ENCODE measurements around the gene SMARCB1. TPM values are rescaled to one million over a fixed set of nuclear protein-coding genes. Genes with fewer than 3 reads are reported as not detected.

Gene SMARCB1
- total RNA-seq, 3 donors from 2014 or later: 105 to 128 (median 109) TPM

- Mint-ChIP-seq H3K4me3 (no peak overlapping the region), H3K36me3 (ENCODE audit: insufficient read depth) (peaks cover 34% of the 10 kb centered on the region)
Observed at GRCh38 chr22:23822101-23822671, 35.4 kb downstream of the SMARCB1 start.

GRCh38 chr22:23823331-23823791 lies 36.6 kb downstream of the SMARCB1 start:
- ATAC-seq (no peak), DNase-seq (no peak)
- Mint-ChIP-seq H3K4me1 (ENCODE audit: low read depth) (peaks cover 7% of the 10 kb centered on the region), H3K27me3 (ENCODE audit: low read depth) (no peaks in the 10 kb centered on the region), H3K4me3 (no peak overlapping the region), H3K36me3 (ENCODE audit: insufficient read depth) (peaks cover 29% of the 10 kb centered on the region), H3K9me3 (no peaks in the 10 kb centered on the region)

More at GRCh38 chr22:23822101-23822671, 35.4 kb downstream of the SMARCB1 start:
- ATAC-seq: no peak
- no peaks in the 10 kb centered on the region for H3K9me3 Mint-ChIP-seq
- H3K4me1 Mint-ChIP-seq (ENCODE audit: low read depth): peaks cover 7% of the 10 kb centered on the region
- no peaks in the 10 kb centered on the region for H3K27me3 Mint-ChIP-seq (ENCODE audit: low read depth)
- DNase-seq: no peak

GRCh38 chr22:23824476-23825245 lies 37.9 kb downstream of the SMARCB1 start:
- Mint-ChIP-seq H3K4me1 (ENCODE audit: low read depth) (peaks cover 5% of the 10 kb centered on the region), H3K27me3 (ENCODE audit: low read depth) (no peaks in the 10 kb centered on the region), H3K4me3 (no peak overlapping the region), H3K9me3 (no peaks in the 10 kb centered on the region), H3K36me3 (ENCODE audit: insufficient read depth) (peaks cover 36% of the 10 kb centered on the region)
- no peak for ATAC-seq
- DNase-seq: no peak

- ATAC-seq: no peak
- no peaks in the 10 kb centered on the region for H3K9me3 Mint-ChIP-seq
- no peaks in the 10 kb centered on the region for H3K27me3 Mint-ChIP-seq (ENCODE audit: low read depth)
- peaks cover 4% of the 10 kb centered on the region for H3K4me1 Mint-ChIP-seq (ENCODE audit: low read depth)
- DNase-seq: no peak
- peaks cover 36% of the 10 kb centered on the region for H3K36me3 Mint-ChIP-seq (ENCODE audit: insufficient read depth)
- H3K4me3 Mint-ChIP-seq: no peak overlapping the region
Observed at GRCh38 chr22:23825246-23825905, 38.6 kb downstream of the SMARCB1 start.

GRCh38 chr22:23826510-23827350 lies 40.0 kb downstream of the SMARCB1 start:
- DNase-seq (no peak), ATAC-seq (no peak)
- Mint-ChIP-seq H3K36me3 (ENCODE audit: insufficient read depth) (peaks cover 37% of the 10 kb centered on the region), H3K9me3 (no peaks in the 10 kb centered on the region), H3K4me1 (ENCODE audit: low read depth) (no peaks in the 10 kb centered on the region), H3K4me3 (no peak overlapping the region), H3K27me3 (ENCODE audit: low read depth) (no peaks in the 10 kb centered on the region)

- H3K9me3 Mint-ChIP-seq: no peaks in the 10 kb centered on the region
- no peaks in the 10 kb centered on the region for H3K4me1 Mint-ChIP-seq (ENCODE audit: low read depth)
- peaks cover 37% of the 10 kb centered on the region for H3K36me3 Mint-ChIP-seq (ENCODE audit: insufficient read depth)
- no peak for ATAC-seq
- no peak overlapping the region for H3K4me3 Mint-ChIP-seq
- DNase-seq: no peak
- H3K27me3 Mint-ChIP-seq (ENCODE audit: low read depth): no peaks in the 10 kb centered on the region
Observed at GRCh38 chr22:23827351-23827995, 40.7 kb downstream of the SMARCB1 start.

- no peak for DNase-seq
- Mint-ChIP-seq H3K9me3 (no peaks in the 10 kb centered on the region), H3K27me3 (ENCODE audit: low read depth) (no peaks in the 10 kb centered on the region), H3K36me3 (ENCODE audit: insufficient read depth) (peaks cover 27% of the 10 kb centered on the region), H3K4me1 (ENCODE audit: low read depth) (no peaks in the 10 kb centered on the region), H3K4me3 (no peak overlapping the region)
- ATAC-seq: no peak
Observed at GRCh38 chr22:23828800-23829680, 42.3 kb downstream of the SMARCB1 start.

GRCh38 chr22:23829845-23830372 lies 43.1 kb downstream of the SMARCB1 start:
- Mint-ChIP-seq H3K4me3 (no peak overlapping the region), H3K4me1 (ENCODE audit: low read depth) (no peaks in the 10 kb centered on the region), H3K36me3 (ENCODE audit: insufficient read depth) (peaks cover 26% of the 10 kb centered on the region), H3K9me3 (no peaks in the 10 kb centered on the region), H3K27me3 (ENCODE audit: low read depth) (no peaks in the 10 kb centered on the region)
- DNase-seq: no peak
- ATAC-seq: no peak

- Mint-ChIP-seq H3K4me1 (ENCODE audit: low read depth) (no peaks in the 10 kb centered on the region), H3K9me3 (no peaks in the 10 kb centered on the region), H3K4me3 (no peak overlapping the region), H3K36me3 (ENCODE audit: insufficient read depth) (peaks cover 22% of the 10 kb centered on the region), H3K27me3 (ENCODE audit: low read depth) (no peaks in the 10 kb centered on the region)
- DNase-seq (no peak), ATAC-seq (no peak)
Observed at GRCh38 chr22:23831261-23831660, 44.5 kb downstream of the SMARCB1 start.

GRCh38 chr22:23831781-23832180 lies 45.0 kb downstream of the SMARCB1 start:
- DNase-seq: no peak
- Mint-ChIP-seq H3K4me1 (ENCODE audit: low read depth) (no peaks in the 10 kb centered on the region), H3K27me3 (ENCODE audit: low read depth) (no peaks in the 10 kb centered on the region), H3K36me3 (ENCODE audit: insufficient read depth) (peaks cover 18% of the 10 kb centered on the region), H3K4me3 (no peak overlapping the region), H3K9me3 (no peaks in the 10 kb centered on the region)
- no peak for ATAC-seq

- Mint-ChIP-seq H3K4me1 (ENCODE audit: low read depth) (peaks cover 2% of the 10 kb centered on the region), H3K36me3 (ENCODE audit: insufficient read depth) (peaks cover 18% of the 10 kb centered on the region), H3K4me3 (no peak overlapping the region), H3K27me3 (ENCODE audit: low read depth) (no peaks in the 10 kb centered on the region), H3K9me3 (no peaks in the 10 kb centered on the region)
- DNase-seq (no peak), ATAC-seq (no peak)
Observed at GRCh38 chr22:23832226-23833016, 45.7 kb downstream of the SMARCB1 start.

- ATAC-seq (no peak), DNase-seq (no peak)
- no peaks in the 10 kb centered on the region for H3K9me3 Mint-ChIP-seq
- peaks cover 8% of the 10 kb centered on the region for H3K4me1 Mint-ChIP-seq (ENCODE audit: low read depth)
- H3K27me3 Mint-ChIP-seq (ENCODE audit: low read depth): no peaks in the 10 kb centered on the region
- peaks cover 18% of the 10 kb centered on the region for H3K36me3 Mint-ChIP-seq (ENCODE audit: insufficient read depth)
- H3K4me3 Mint-ChIP-seq: no peak overlapping the region
Observed at GRCh38 chr22:23833017-23833751, 46.4 kb downstream of the SMARCB1 start.
